ENCODE data around the gene GREB1L. TPM values are rescaled to one million over a fixed set of nuclear protein-coding genes. Genes with fewer than 3 reads are reported as not detected.

The GREB1L gene
- total and polyA plus RNA-seq, 2 donors from 2014 or later, result 0.79 TPM; not detected in 1

- Histone ChIP-seq H3K4me3 (ENCODE audit: low read length in 3 of 3) (no peak overlapping the region), H3K9ac (ENCODE audit: low read length in 3 of 3) (no peak overlapping the region), H3K4me1 (ENCODE audit: control insufficient read depth in 2 of 3, insufficient read depth in 2 of 3, low read depth in 1 of 3, low read length in 3 of 3) (no peaks in the 10 kb centered on the region), H3K27ac (ENCODE audit: low read depth in 2 of 2, low read length in 2 of 2) (no peak overlapping the region), H3K27me3 (ENCODE audit: control insufficient read depth, insufficient read depth, low read length) (no peaks in the 10 kb centered on the region), H3K9me3 (ENCODE audit: control insufficient read depth in 2 of 3, insufficient read depth in 1 of 3, low read length in 3 of 3) (no peaks in the 10 kb centered on the region), H3K36me3 (ENCODE audit: control insufficient read depth in 2 of 3, insufficient read depth in 3 of 3, low read length in 3 of 3) (no peaks in the 10 kb centered on the region)
- FAIRE-seq (no peak), DNase-seq (no peak)
- TF ChIP-seq, protein P1, sequence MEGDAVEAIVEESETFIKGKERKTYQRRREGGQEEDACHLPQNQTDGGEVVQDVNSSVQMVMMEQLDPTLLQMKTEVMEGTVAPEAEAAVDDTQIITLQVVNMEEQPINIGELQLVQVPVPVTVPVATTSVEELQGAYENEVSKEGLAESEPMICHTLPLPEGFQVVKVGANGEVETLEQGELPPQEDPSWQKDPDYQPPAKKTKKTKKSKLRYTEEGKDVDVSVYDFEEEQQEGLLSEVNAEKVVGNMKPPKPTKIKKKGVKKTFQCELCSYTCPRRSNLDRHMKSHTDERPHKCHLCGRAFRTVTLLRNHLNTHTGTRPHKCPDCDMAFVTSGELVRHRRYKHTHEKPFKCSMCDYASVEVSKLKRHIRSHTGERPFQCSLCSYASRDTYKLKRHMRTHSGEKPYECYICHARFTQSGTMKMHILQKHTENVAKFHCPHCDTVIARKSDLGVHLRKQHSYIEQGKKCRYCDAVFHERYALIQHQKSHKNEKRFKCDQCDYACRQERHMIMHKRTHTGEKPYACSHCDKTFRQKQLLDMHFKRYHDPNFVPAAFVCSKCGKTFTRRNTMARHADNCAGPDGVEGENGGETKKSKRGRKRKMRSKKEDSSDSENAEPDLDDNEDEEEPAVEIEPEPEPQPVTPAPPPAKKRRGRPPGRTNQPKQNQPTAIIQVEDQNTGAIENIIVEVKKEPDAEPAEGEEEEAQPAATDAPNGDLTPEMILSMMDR (IDR thresholded peaks at IDR 0.05; ENCODE audit: borderline replicate concordance, extremely low read depth, insufficient read depth), result no peak
- intact Hi-C loops (cut with DNase I), result no loop called here
These were observed 147.9 kb downstream of the GREB1L start for GRCh38 chr18:21389903-21390302.

- no peak overlapping the region for H3K4me3 ChIP-seq (ENCODE audit: low read length in 3 of 3)
- FAIRE-seq (no peak), DNase-seq (no peak)
- H3K27me3 ChIP-seq (ENCODE audit: control insufficient read depth, insufficient read depth, low read length), result no peaks in the 10 kb centered on the region
- intact Hi-C loops (cut with DNase I), result no loop called here
- H3K27ac ChIP-seq (ENCODE audit: low read depth in 2 of 2, low read length in 2 of 2), result no peak overlapping the region
- no peaks in the 10 kb centered on the region for H3K4me1 ChIP-seq (ENCODE audit: control insufficient read depth in 2 of 3, insufficient read depth in 2 of 3, low read depth in 1 of 3, low read length in 3 of 3)
- H3K9me3 ChIP-seq (ENCODE audit: control insufficient read depth in 2 of 3, insufficient read depth in 1 of 3, low read length in 3 of 3), result no peaks in the 10 kb centered on the region
- no peaks in the 10 kb centered on the region for H3K36me3 ChIP-seq (ENCODE audit: control insufficient read depth in 2 of 3, insufficient read depth in 3 of 3, low read length in 3 of 3)
- H3K9ac ChIP-seq (ENCODE audit: low read length in 3 of 3), result no peak overlapping the region
- TF ChIP-seq, protein P1 (IDR thresholded peaks at IDR 0.05; ENCODE audit: borderline replicate concordance, extremely low read depth, insufficient read depth), result no peak
These were observed 149.1 kb downstream of the GREB1L start for GRCh38 chr18:21391074-21391673.

GRCh38 chr18:21393986-21394385, 152.0 kb downstream of the GREB1L start:
- TF ChIP-seq, protein P1 (IDR thresholded peaks at IDR 0.05; ENCODE audit: borderline replicate concordance, extremely low read depth, insufficient read depth), result no peak
- H3K9ac ChIP-seq (ENCODE audit: low read length in 3 of 3), result no peak overlapping the region
- FAIRE-seq (no peak), DNase-seq (no peak)
- H3K27me3 ChIP-seq (ENCODE audit: control insufficient read depth, insufficient read depth, low read length), result no peaks in the 10 kb centered on the region
- intact Hi-C loops (cut with DNase I), result no loop called here
- no peaks in the 10 kb centered on the region for H3K9me3 ChIP-seq (ENCODE audit: control insufficient read depth in 2 of 3, insufficient read depth in 1 of 3, low read length in 3 of 3)
- H3K27ac ChIP-seq (ENCODE audit: low read depth in 2 of 2, low read length in 2 of 2), result no peak overlapping the region
- H3K4me1 ChIP-seq (ENCODE audit: control insufficient read depth in 2 of 3, insufficient read depth in 2 of 3, low read depth in 1 of 3, low read length in 3 of 3), result no peaks in the 10 kb centered on the region
- H3K4me3 ChIP-seq (ENCODE audit: low read length in 3 of 3), result no peak overlapping the region
- H3K36me3 ChIP-seq (ENCODE audit: control insufficient read depth in 2 of 3, insufficient read depth in 3 of 3, low read length in 3 of 3), result no peaks in the 10 kb centered on the region

DNA sequence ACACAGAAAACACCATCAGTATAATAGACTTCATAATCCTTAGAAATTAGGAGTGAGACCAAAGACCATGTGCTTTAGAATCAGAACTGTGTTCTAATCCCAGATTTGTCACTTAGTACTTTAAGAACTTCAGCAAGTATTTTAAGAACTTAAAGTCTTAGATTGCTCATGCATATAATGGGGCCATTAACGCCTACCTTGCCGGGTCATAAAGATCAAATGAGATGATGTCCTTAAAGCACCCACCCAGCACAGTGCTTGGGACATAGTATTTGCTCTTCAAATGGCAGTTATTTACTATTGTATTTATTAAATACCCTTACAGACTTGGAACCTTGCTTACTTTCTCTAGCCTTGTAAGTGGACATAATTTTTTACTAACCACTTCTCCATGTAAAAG, 156.1 kb downstream of the GREB1L start:
- H3K4me1 ChIP-seq (ENCODE audit: control insufficient read depth in 2 of 3, insufficient read depth in 2 of 3, low read depth in 1 of 3, low read length in 3 of 3), result no peaks in the 10 kb centered on the region
- H3K27ac ChIP-seq (ENCODE audit: low read depth in 2 of 2, low read length in 2 of 2), result no peak overlapping the region
- no peaks in the 10 kb centered on the region for H3K9me3 ChIP-seq (ENCODE audit: control insufficient read depth in 2 of 3, insufficient read depth in 1 of 3, low read length in 3 of 3)
- TF ChIP-seq, protein P1 (IDR thresholded peaks at IDR 0.05; ENCODE audit: borderline replicate concordance, extremely low read depth, insufficient read depth), result no peak
- intact Hi-C loops (cut with DNase I), result no loop called here
- no peak overlapping the region for H3K4me3 ChIP-seq (ENCODE audit: low read length in 3 of 3)
- H3K9ac ChIP-seq (ENCODE audit: low read length in 3 of 3), result no peak overlapping the region
- no peaks in the 10 kb centered on the region for H3K36me3 ChIP-seq (ENCODE audit: control insufficient read depth in 2 of 3, insufficient read depth in 3 of 3, low read length in 3 of 3)
- no peak for FAIRE-seq
- DNase-seq, result no peak
- no peaks in the 10 kb centered on the region for H3K27me3 ChIP-seq (ENCODE audit: control insufficient read depth, insufficient read depth, low read length)
